Stimulated activated CD8-positive, alpha-beta memory T cell treated with anti-CD3 and anti-CD28 coated beads, Interleukin-7, amount 100 ng/mL, for 24 hours (primary cell): ENCODE measurements around the gene EHD4.
A peak's percentile ranks its signal among the peaks of the same experiment; 100 is the strongest.

Experiments
- DNase-seq: peaks from one replicate; pipeline ENCODE4 v3.0.0-alpha.2; 2020; ENCODE audit warnings: low read depth

The EHD4 gene

GRCh38 chr15:41895957-41896356 lies 76.4 kb downstream of the EHD4 start:
- DNase-seq: no peak

GRCh38 chr15:41895491-41895890 lies 76.9 kb downstream of the EHD4 start:
- DNase-seq: no peak

GRCh38 chr15:41894791-41895463 lies 77.4 kb downstream of the EHD4 start:
- DNase-seq: peak; percentile 46

- DNase-seq: no peak
Measured at GRCh38 chr15:41894251-41894790, 78.0 kb downstream of the EHD4 start.

- no peak for DNase-seq
Measured at GRCh38 chr15:41893422-41894250, 78.7 kb downstream of the EHD4 start, which contains the start of gene SPTBN5. TSS of gene SPTBN5 (minus strand) at chr15:41894053. CDS start at chr15:41893497, 556 bp downstream.

GRCh38 chr15:41892621-41893421 lies 79.5 kb downstream of the EHD4 start:
- DNase-seq: no peak

GRCh38 chr15:41891946-41892345 lies 80.4 kb downstream of the EHD4 start:
- DNase-seq: no peak

- DNase-seq: no peak
Measured at GRCh38 chr15:41891226-41891625, 81.1 kb downstream of the EHD4 start.

GRCh38 chr15:41890050-41890690 lies 82.2 kb downstream of the EHD4 start:
- DNase-seq: no peak

- DNase-seq: no peak
Measured at GRCh38 chr15:41888662-41889253, 83.6 kb downstream of the EHD4 start.

- DNase-seq: no peak
Measured at GRCh38 chr15:41887893-41888292, 84.5 kb downstream of the EHD4 start.

GRCh38 chr15:41887161-41887560 lies 85.2 kb downstream of the EHD4 start:
- no peak for DNase-seq

GRCh38 chr15:41886741-41887140 lies 85.6 kb downstream of the EHD4 start:
- DNase-seq: no peak

- no peak for DNase-seq
Measured at GRCh38 chr15:41885841-41886240, 86.5 kb downstream of the EHD4 start.

- DNase-seq: no peak
Measured at GRCh38 chr15:41885321-41885720, 87.0 kb downstream of the EHD4 start.

GRCh38 chr15:41884458-41884857 lies 87.9 kb downstream of the EHD4 start:
- DNase-seq: no peak

- no peak for DNase-seq
Measured at GRCh38 chr15:41883484-41883825, 88.9 kb downstream of the EHD4 start.

- DNase-seq: no peak
Measured at GRCh38 chr15:41882689-41883483, 89.5 kb downstream of the EHD4 start.

GRCh38 chr15:41881920-41882688 lies 90.3 kb downstream of the EHD4 start:
- no peak for DNase-seq

GRCh38 chr15:41881550-41881919 lies 90.8 kb downstream of the EHD4 start:
- no peak for DNase-seq
